Neuron (in vitro differentiated cells): ENCODE measurements around the gene LHPP.

ENCODE experiments used
- H2AFZ ChIP-seq: one replicate; pipeline ENCODE4 v1.6.1; 2013; ENCODE audit warnings: low read depth, mild to moderate bottlenecking, inconsistent platforms, low read length, moderate library complexity
- H3K27me3 ChIP-seq: one replicate; pipeline ENCODE4 v1.6.1; 2013; ENCODE audit warnings: low read length; ENCODE audit not compliant: insufficient read depth
- H3K36me3 ChIP-seq: one replicate; pipeline ENCODE4 v1.6.1; 2013; ENCODE audit warnings: low read length; ENCODE audit not compliant: insufficient read depth
- H3K4me1 ChIP-seq: one replicate; pipeline ENCODE4 v1.6.1; 2013; ENCODE audit warnings: low read length; ENCODE audit not compliant: insufficient read depth
- H3K4me3 ChIP-seq: 2 replicates; pipeline ENCODE4 v1.5.1; 2013; ENCODE audit warnings: mild to moderate bottlenecking, low read length, moderate library complexity
- H3K9me3 ChIP-seq: one replicate; pipeline ENCODE4 v1.6.1; 2013; ENCODE audit warnings: low read length

Gene LHPP

GRCh38 chr10:124648131-124648475 is 186.5 kb downstream of the LHPP start:
- H3K9me3 ChIP-seq, result no peaks in the 10 kb centered on the region
- no peaks in the 10 kb centered on the region for H3K27me3 ChIP-seq
- H3K4me3 ChIP-seq, result no peak overlapping the region
- H2AFZ ChIP-seq, result no peak overlapping the region
- peaks cover 26% of the 10 kb centered on the region for H3K4me1 ChIP-seq
- no peaks in the 10 kb centered on the region for H3K36me3 ChIP-seq

GRCh38 chr10:124648738-124649137 is 187.1 kb downstream of the LHPP start:
- H3K27me3 ChIP-seq, result no peaks in the 10 kb centered on the region
- H3K9me3 ChIP-seq, result no peaks in the 10 kb centered on the region
- H3K4me1 ChIP-seq, result peaks cover 20% of the 10 kb centered on the region
- H3K4me3 ChIP-seq, result no peak overlapping the region
- H2AFZ ChIP-seq, result no peak overlapping the region
- no peaks in the 10 kb centered on the region for H3K36me3 ChIP-seq

GRCh38 chr10:124649214-124649613 is 187.6 kb downstream of the LHPP start:
- peaks cover 19% of the 10 kb centered on the region for H3K4me1 ChIP-seq

GRCh38 chr10:124650263-124650662 is 188.6 kb downstream of the LHPP start:
- H2AFZ ChIP-seq, result no peak overlapping the region
- no peaks in the 10 kb centered on the region for H3K9me3 ChIP-seq
- H3K36me3 ChIP-seq, result peaks cover 4% of the 10 kb centered on the region
- no peak overlapping the region for H3K4me3 ChIP-seq
- peaks cover 18% of the 10 kb centered on the region for H3K4me1 ChIP-seq
- no peaks in the 10 kb centered on the region for H3K27me3 ChIP-seq

More at GRCh38 chr10:124649214-124649613, 187.6 kb downstream of the LHPP start:
- Histone ChIP-seq H2AFZ (no peak overlapping the region), H3K27me3 (no peaks in the 10 kb centered on the region), H3K9me3 (no peaks in the 10 kb centered on the region), H3K4me3 (no peak overlapping the region), H3K36me3 (peaks cover 1% of the 10 kb centered on the region)

GRCh38 chr10:124650820-124651401 is 189.3 kb downstream of the LHPP start:
- H3K9me3 ChIP-seq, result no peaks in the 10 kb centered on the region
- no peak overlapping the region for H3K4me3 ChIP-seq
- no peak overlapping the region for H2AFZ ChIP-seq
- no peaks in the 10 kb centered on the region for H3K27me3 ChIP-seq
- peaks cover 18% of the 10 kb centered on the region for H3K4me1 ChIP-seq
- peaks cover 9% of the 10 kb centered on the region for H3K36me3 ChIP-seq

- Histone ChIP-seq H3K36me3 (peaks cover 14% of the 10 kb centered on the region), H3K4me3 (no peak overlapping the region), H3K27me3 (no peaks in the 10 kb centered on the region), H3K4me1 (peaks cover 18% of the 10 kb centered on the region), H3K9me3 (no peaks in the 10 kb centered on the region), H2AFZ (no peak overlapping the region)
Observed at GRCh38 chr10:124651402-124651891, 189.8 kb downstream of the LHPP start.

- Histone ChIP-seq H3K27me3 (no peaks in the 10 kb centered on the region), H3K36me3 (peaks cover 14% of the 10 kb centered on the region), H3K9me3 (no peaks in the 10 kb centered on the region)
Observed at GRCh38 chr10:124652200-124652599, 190.6 kb downstream of the LHPP start.

GRCh38 chr10:124652701-124653100 is 191.1 kb downstream of the LHPP start:
- Histone ChIP-seq H3K9me3 (no peaks in the 10 kb centered on the region), H3K36me3 (peaks cover 14% of the 10 kb centered on the region), H3K4me3 (no peak overlapping the region), H3K4me1 (peaks cover 18% of the 10 kb centered on the region), H3K27me3 (no peaks in the 10 kb centered on the region), H2AFZ (no peak overlapping the region)

More at GRCh38 chr10:124652200-124652599, 190.6 kb downstream of the LHPP start:
- Histone ChIP-seq H3K4me3 (no peak overlapping the region), H2AFZ (no peak overlapping the region), H3K4me1 (peaks cover 18% of the 10 kb centered on the region)

- Histone ChIP-seq H3K36me3 (peaks cover 14% of the 10 kb centered on the region), H3K9me3 (no peaks in the 10 kb centered on the region), H3K27me3 (no peaks in the 10 kb centered on the region), H3K4me1 (peaks cover 18% of the 10 kb centered on the region), H2AFZ (no peak overlapping the region), H3K4me3 (no peak overlapping the region)
Observed at GRCh38 chr10:124653311-124653710, 191.7 kb downstream of the LHPP start.

GRCh38 chr10:124653811-124654651 is 192.4 kb downstream of the LHPP start:
- Histone ChIP-seq H3K36me3 (peaks cover 14% of the 10 kb centered on the region), H3K9me3 (no peaks in the 10 kb centered on the region), H3K27me3 (no peaks in the 10 kb centered on the region), H2AFZ (no peak overlapping the region), H3K4me3 (no peak overlapping the region), H3K4me1 (peaks cover 18% of the 10 kb centered on the region)

- H3K4me1 ChIP-seq, result peaks cover 18% of the 10 kb centered on the region
- H3K9me3 ChIP-seq, result no peaks in the 10 kb centered on the region
- peaks cover 14% of the 10 kb centered on the region for H3K36me3 ChIP-seq
- H2AFZ ChIP-seq, result no peak overlapping the region
- H3K4me3 ChIP-seq, result no peak overlapping the region
- H3K27me3 ChIP-seq, result no peaks in the 10 kb centered on the region
Observed at GRCh38 chr10:124654686-124655085, 193.1 kb downstream of the LHPP start.

GRCh38 chr10:124655191-124656112 is 193.8 kb downstream of the LHPP start:
- peaks cover 14% of the 10 kb centered on the region for H3K36me3 ChIP-seq
- H2AFZ ChIP-seq, result no peak overlapping the region
- H3K4me1 ChIP-seq, result peaks cover 17% of the 10 kb centered on the region

GRCh38 chr10:124656113-124656490 is 194.5 kb downstream of the LHPP start:
- Histone ChIP-seq H3K27me3 (no peaks in the 10 kb centered on the region), H2AFZ (no peak overlapping the region), H3K4me3 (no peak overlapping the region), H3K4me1 (peaks cover 11% of the 10 kb centered on the region), H3K9me3 (no peaks in the 10 kb centered on the region), H3K36me3 (peaks cover 14% of the 10 kb centered on the region)

More at GRCh38 chr10:124655191-124656112, 193.8 kb downstream of the LHPP start:
- Histone ChIP-seq H3K9me3 (no peaks in the 10 kb centered on the region), H3K27me3 (no peaks in the 10 kb centered on the region), H3K4me3 (no peak overlapping the region)
